Progenitor cell of endocrine pancreas (in vitro differentiated cells): ENCODE data around the gene EMX1. TPM values are rescaled to one million over a fixed set of nuclear protein-coding genes. Genes with fewer than 3 reads are reported as not detected.
"Not testable (repeated sequence)": the region's sequence is repeated elsewhere in the genome, so short reads cannot be mapped to it uniquely, and the experiment has no call there.

Source experiments
- DNase-seq: peaks from one replicate; pipeline ENCODE4 v3.0.0; 2021; ENCODE audit warnings: low spot score; ENCODE audit not compliant: unreplicated experiment
- H3K27ac Mint-ChIP-seq: 2 replicates; pipeline ENCODE4 v1.8.0; 2021; ENCODE audit warnings: mild to moderate bottlenecking, moderate library complexity, mixed read lengths
- H3K27me3 Mint-ChIP-seq: 2 replicates; pipeline ENCODE4 v1.8.0; 2021; ENCODE audit warnings: mixed read lengths
- H3K36me3 Mint-ChIP-seq: 2 replicates; pipeline ENCODE4 v1.8.0; 2022; ENCODE audit warnings: mixed read lengths; ENCODE audit not compliant: insufficient read depth
- H3K4me1 Mint-ChIP-seq: 2 replicates; pipeline ENCODE4 v1.8.0; 2021; ENCODE audit warnings: low read depth, mixed read lengths
- H3K4me3 Mint-ChIP-seq: 2 replicates; pipeline ENCODE4 v1.8.0; 2021; ENCODE audit warnings: low read depth, mild to moderate bottlenecking, moderate library complexity, mixed read lengths
- H3K9me3 Mint-ChIP-seq: 2 replicates; pipeline ENCODE4 v1.8.0; 2021; ENCODE audit warnings: low read depth, mixed read lengths
- CTCF ChIP-seq: fragments of 200-600 bp; sonication (generic); IDR thresholded peaks from one replicate; pipeline ENCODE4 v1.5.0; 2021; ENCODE audit warnings: antibody characterized with exemption, mild to moderate bottlenecking; ENCODE audit not compliant: unreplicated experiment
- total RNA-seq: library from RNA; stranded (reverse); gene quantifications from 2 replicates; pipeline ENCODE4 v1.2.1, GENCODE V29; 2021

Gene EMX1
- total RNA-seq, 1 donor from 2014 or later = 0.69 TPM

GRCh38 chr2:72900191-72900825, 17.0 kb upstream of the EMX1 start:
- no peak for TF ChIP-seq CTCF
- DNase-seq = no peak
- H3K36me3 Mint-ChIP-seq = no peaks in the 10 kb centered on the region
- H3K27me3 Mint-ChIP-seq = peaks cover 91% of the 10 kb centered on the region
- H3K9me3 Mint-ChIP-seq = no peaks in the 10 kb centered on the region
- H3K4me1 Mint-ChIP-seq = peaks cover 1% of the 10 kb centered on the region
- H3K4me3 Mint-ChIP-seq = no peak overlapping the region
- no peak overlapping the region for H3K27ac Mint-ChIP-seq

GRCh38 chr2:72901426-72901825, 15.9 kb upstream of the EMX1 start:
- TF ChIP-seq CTCF = no peak
- Mint-ChIP-seq H3K27me3 (peaks cover 92% of the 10 kb centered on the region), H3K9me3 (peaks cover 4% of the 10 kb centered on the region), H3K4me1 (no peaks in the 10 kb centered on the region), H3K27ac (no peak overlapping the region), H3K36me3 (no peaks in the 10 kb centered on the region), H3K4me3 (no peak overlapping the region)
- no peak for DNase-seq

GRCh38 chr2:72907369-72907768, 9.9 kb upstream of the EMX1 start:
- not testable (repeated sequence) for H3K9me3 Mint-ChIP-seq, DNase-seq

DNA sequence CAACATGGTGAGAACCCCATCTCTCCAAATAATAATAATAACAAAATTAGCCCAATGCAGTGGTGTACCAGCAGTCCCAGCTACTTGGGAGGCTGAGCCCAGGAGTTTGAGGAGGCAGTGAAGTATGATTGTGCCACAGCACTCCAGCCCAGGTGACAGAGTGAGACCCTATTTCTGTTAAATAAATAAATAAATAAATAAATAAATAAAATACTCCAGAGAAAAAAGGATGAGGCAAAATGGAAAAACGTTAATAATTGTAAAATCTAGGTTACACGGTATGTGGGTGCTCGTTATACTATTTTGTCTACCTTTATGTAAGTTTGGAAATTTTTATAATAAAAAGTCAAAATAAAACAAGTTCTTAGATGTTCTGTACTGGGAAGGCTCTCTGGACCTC, 8.6 kb upstream of the EMX1 start:
- H3K4me3 Mint-ChIP-seq = no peak overlapping the region
- H3K9me3 Mint-ChIP-seq = peaks cover 5% of the 10 kb centered on the region
- no peaks in the 10 kb centered on the region for H3K36me3 Mint-ChIP-seq

More at GRCh38 chr2:72907369-72907768, 9.9 kb upstream of the EMX1 start:
- not testable (repeated sequence) for H3K27ac Mint-ChIP-seq, H3K4me3 Mint-ChIP-seq, H3K36me3 Mint-ChIP-seq, H3K4me1 Mint-ChIP-seq
- H3K27me3 Mint-ChIP-seq = peaks cover 92% of the 10 kb centered on the region

GRCh38 chr2:72911256-72911655, 6.1 kb upstream of the EMX1 start:
- peaks cover 2% of the 10 kb centered on the region for H3K4me1 Mint-ChIP-seq
- H3K4me3 Mint-ChIP-seq = no peak overlapping the region
- peaks cover 2% of the 10 kb centered on the region for H3K9me3 Mint-ChIP-seq
- H3K27ac Mint-ChIP-seq = no peak overlapping the region
- peaks cover 89% of the 10 kb centered on the region for H3K27me3 Mint-ChIP-seq
- TF ChIP-seq CTCF = no peak
- no peaks in the 10 kb centered on the region for H3K36me3 Mint-ChIP-seq
- no peak for DNase-seq

More for the DNA sequence above, 8.6 kb upstream of the EMX1 start:
- no peak for DNase-seq
- no peak overlapping the region for H3K27ac Mint-ChIP-seq
- peaks cover 92% of the 10 kb centered on the region for H3K27me3 Mint-ChIP-seq
- no peaks in the 10 kb centered on the region for H3K4me1 Mint-ChIP-seq
- TF ChIP-seq CTCF = no peak
